OCI-LY7 (cell line): ENCODE data around the gene PRSS48. TPM values are rescaled to one million over a fixed set of nuclear protein-coding genes. Genes with fewer than 3 reads are reported as not detected.

Experiments used
- BruUV-seq: library from RNA; stranded (reverse); fragments of 400-500 nt; replicated peaks from 2 replicates; lab custom pipeline; 2021; lab: Mats Ljungman, UMichigan
- CTCF ChIA-PET: fragments of 300-600 bp; sonication (Branson Sonifier 250); formaldehyde crosslinking; loops from one replicate; lab custom pipeline; 2022; ENCODE audit warnings: antibody characterized with exemption; ENCODE audit not compliant: unreplicated experiment; lab: Charles Lee
- POLR2A ChIA-PET: fragments of 300-600 bp; sonication (Branson Sonifier 250); formaldehyde crosslinking; loops from one replicate; lab custom pipeline; 2022; ENCODE audit warnings: antibody characterized with exemption; lab: Charles Lee
- DNase-seq: peaks from one replicate; pipeline ENCODE4 v3.0.0-alpha.2; 2015; ENCODE audit warnings: low spot score
- H2AFZ ChIP-seq: fragments of 200-600 bp; sonication (generic), shearing (Covaris generic); 2 replicates; pipeline ENCODE4 v1.6.1; 2014; ENCODE audit warnings: mild to moderate bottlenecking, antibody characterized with exemption, low read length, moderate library complexity
- H3K27ac ChIP-seq: fragments of 200-600 bp; sonication (generic); 2 replicates; pipeline ENCODE4 v1.5.1; 2014; ENCODE audit warnings: mixed run types, low read depth, mild to moderate bottlenecking, moderate library complexity, low read length, inconsistent platforms; ENCODE audit not compliant: poor library complexity, severe bottlenecking
- H3K36me3 ChIP-seq: fragments of 200-600 bp; sonication (generic); 2 replicates; pipeline ENCODE4 v1.6.1; 2014; ENCODE audit warnings: mild to moderate bottlenecking, antibody characterized with exemption, low read length, moderate library complexity, mixed read lengths; ENCODE audit not compliant: insufficient read depth
- H3K4me1 ChIP-seq: fragments of 200-600 bp; sonication (generic); 2 replicates; pipeline ENCODE4 v1.5.1; 2014; ENCODE audit warnings: mild to moderate bottlenecking, low read length; ENCODE audit not compliant: insufficient read depth, poor library complexity, severe bottlenecking
- H3K4me2 ChIP-seq: fragments of 200-600 bp; sonication (generic); 2 replicates; pipeline ENCODE4 v1.6.1; 2014; ENCODE audit warnings: mild to moderate bottlenecking, low read length
- H3K4me3 ChIP-seq: fragments of 200-600 bp; sonication (generic); 2 replicates; pipeline ENCODE4 v1.5.1; 2014; ENCODE audit warnings: mild to moderate bottlenecking, low read depth, low read length; ENCODE audit not compliant: poor library complexity, severe bottlenecking
- H3K79me2 ChIP-seq: fragments of 200-600 bp; sonication (generic); 2 replicates; pipeline ENCODE4 v1.6.1; 2016; ENCODE audit warnings: low read depth, mild to moderate bottlenecking, low read length, moderate library complexity, mixed read lengths; ENCODE audit not compliant: insufficient read depth
- H3K9me2 ChIP-seq: fragments of 200-600 bp; sonication (generic); 2 replicates; pipeline ENCODE4 v1.6.1; 2016; ENCODE audit warnings: mild to moderate bottlenecking, low read length, mixed read lengths; ENCODE audit not compliant: insufficient read depth
- H3K9me3 ChIP-seq: fragments of 200-600 bp; sonication (generic); 2 replicates; pipeline ENCODE4 v1.6.1; 2014; ENCODE audit warnings: mild to moderate bottlenecking, mixed run types, low read length, mixed read lengths
- H4K20me1 ChIP-seq: fragments of 200-600 bp; sonication (generic); 2 replicates; pipeline ENCODE4 v1.6.1; 2014; ENCODE audit warnings: mild to moderate bottlenecking, antibody characterized with exemption, low read length, moderate library complexity, mixed read lengths; ENCODE audit not compliant: insufficient read depth
- EZH2phosphoT487 ChIP-seq: fragments of 200-600 bp; sonication (generic); IDR thresholded peaks from 2 replicates; pipeline ENCODE4 v1.6.1; 2018; ENCODE audit warnings: low read depth, borderline replicate concordance, mild to moderate bottlenecking, mixed run types, antibody characterized with exemption, low read length, moderate library complexity, mixed read lengths
- intact Hi-C: fragments of 100-400 bp; cut with micrococcal nuclease; formaldehyde crosslinking; loops from one replicate; pipeline ENCODE4 v1.10.0; 2022; ENCODE audit not compliant: unreplicated experiment
- total RNA-seq, 2 experiments: library from RNA; depleted of rRNA in 1 of 2; stranded (reverse); fragments of >200 nt in 1 of 2; shearing (Covaris generic) in 1 of 2; gene quantifications; 2 replicates each; pipeline ENCODE4 v1.2.3, GENCODE V29; 2014 to 2022
- TF ChIP-seq, protein P1 (sequence below): fragments of 200-600 bp; sonication (generic); conservative IDR thresholded peaks from 2 replicates; pipeline ENCODE4 v1.5.1; 2014; ENCODE audit warnings: mild to moderate bottlenecking, antibody characterized with exemption, low read length, moderate library complexity, mixed read lengths

PRSS48 gene
- total RNA-seq, 2 experiments from 2014 or later, result not detected

- Histone ChIP-seq H3K79me2 (no peaks in the 10 kb centered on the region), H3K9me2 (no peaks in the 10 kb centered on the region), H3K4me3 (no peak overlapping the region), H3K9me3 (no peaks in the 10 kb centered on the region), H3K4me2 (no peak overlapping the region), H2AFZ (no peak overlapping the region), H3K4me1 (no peaks in the 10 kb centered on the region), H4K20me1 (no peaks in the 10 kb centered on the region), H3K27ac (no peak overlapping the region), H3K36me3 (no peaks in the 10 kb centered on the region)
- intact Hi-C loops, result no loop called here
- no TSS peak for BruUV-seq
- POLR2A ChIA-PET, result no interaction called here
- CTCF ChIA-PET, result no interaction called here
- no peak for DNase-seq
- TF ChIP-seq, protein P1, sequence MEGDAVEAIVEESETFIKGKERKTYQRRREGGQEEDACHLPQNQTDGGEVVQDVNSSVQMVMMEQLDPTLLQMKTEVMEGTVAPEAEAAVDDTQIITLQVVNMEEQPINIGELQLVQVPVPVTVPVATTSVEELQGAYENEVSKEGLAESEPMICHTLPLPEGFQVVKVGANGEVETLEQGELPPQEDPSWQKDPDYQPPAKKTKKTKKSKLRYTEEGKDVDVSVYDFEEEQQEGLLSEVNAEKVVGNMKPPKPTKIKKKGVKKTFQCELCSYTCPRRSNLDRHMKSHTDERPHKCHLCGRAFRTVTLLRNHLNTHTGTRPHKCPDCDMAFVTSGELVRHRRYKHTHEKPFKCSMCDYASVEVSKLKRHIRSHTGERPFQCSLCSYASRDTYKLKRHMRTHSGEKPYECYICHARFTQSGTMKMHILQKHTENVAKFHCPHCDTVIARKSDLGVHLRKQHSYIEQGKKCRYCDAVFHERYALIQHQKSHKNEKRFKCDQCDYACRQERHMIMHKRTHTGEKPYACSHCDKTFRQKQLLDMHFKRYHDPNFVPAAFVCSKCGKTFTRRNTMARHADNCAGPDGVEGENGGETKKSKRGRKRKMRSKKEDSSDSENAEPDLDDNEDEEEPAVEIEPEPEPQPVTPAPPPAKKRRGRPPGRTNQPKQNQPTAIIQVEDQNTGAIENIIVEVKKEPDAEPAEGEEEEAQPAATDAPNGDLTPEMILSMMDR, result no peak
- TF ChIP-seq EZH2phosphoT487, result no peak
These were observed 33.3 kb downstream of the PRSS48 start for GRCh38 chr4:151310124-151310728.

DNA sequence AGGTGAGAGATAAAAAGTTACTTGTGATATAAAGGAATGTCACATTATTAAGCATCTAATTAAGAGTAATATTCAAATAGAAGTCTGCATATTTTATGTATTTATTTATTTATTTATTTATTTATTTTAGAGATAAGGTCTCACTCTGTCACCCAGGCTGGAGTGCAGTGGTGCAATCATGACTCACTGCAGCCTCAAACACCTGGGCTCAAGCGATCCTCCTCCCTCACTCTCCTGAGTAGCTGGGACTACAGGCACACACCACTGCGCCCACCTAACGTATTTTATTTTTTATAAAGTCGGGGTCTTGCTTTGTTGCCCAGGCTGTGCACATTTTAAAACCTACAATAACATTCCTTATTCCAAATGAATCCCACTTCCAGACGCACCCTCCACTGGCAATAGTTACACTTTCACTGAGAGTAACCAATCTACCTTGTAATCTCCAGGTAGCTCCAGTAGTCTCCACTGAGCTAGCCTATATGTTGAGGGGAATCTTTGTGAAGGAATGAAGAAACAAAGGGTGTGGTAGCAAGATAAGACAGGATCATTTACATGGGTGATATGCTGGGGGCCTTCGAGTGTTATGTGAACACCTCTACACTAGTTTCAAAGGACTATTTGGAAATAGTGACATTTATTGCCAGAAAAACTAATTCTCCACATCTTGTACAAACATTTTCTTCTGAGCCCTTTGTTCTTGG is 36.5 kb downstream of the PRSS48 start:
- Histone ChIP-seq H3K4me3 (no peak overlapping the region), H3K4me2 (no peak overlapping the region), H3K9me2 (no peaks in the 10 kb centered on the region), H3K79me2 (no peaks in the 10 kb centered on the region), H3K9me3 (no peaks in the 10 kb centered on the region), H3K36me3 (no peaks in the 10 kb centered on the region), H2AFZ (no peak overlapping the region), H4K20me1 (no peaks in the 10 kb centered on the region), H3K27ac (no peak overlapping the region), H3K4me1 (no peaks in the 10 kb centered on the region)
- ChIA-PET CTCF (interaction anchor here (0.5 kb wide), 1 partner anchor 36 kb away, joined by 3 read pairs; no protein-coding TSS in a partner anchor), POLR2A (no interaction called here)
- intact Hi-C loops, result no loop called here
- BruUV-seq, result no TSS peak
- no peak for DNase-seq
- TF ChIP-seq, protein P1, result no peak
- TF ChIP-seq EZH2phosphoT487, result no peak

DNA sequence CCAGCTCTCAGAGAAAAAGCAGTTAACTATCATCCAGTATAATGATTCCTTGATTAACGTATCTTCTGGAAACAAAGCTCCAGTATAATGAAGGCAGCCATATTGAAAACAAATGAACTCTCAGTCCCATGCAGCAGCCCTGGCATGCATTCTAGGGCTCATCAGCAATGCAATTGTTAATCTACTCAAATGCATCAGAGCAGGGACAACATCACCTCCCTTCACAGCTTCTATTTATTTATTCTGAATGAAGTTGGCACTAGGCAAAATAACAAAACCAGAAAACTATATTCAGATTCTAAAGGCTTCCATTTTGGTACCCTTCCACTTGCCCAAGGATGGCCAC is 37.0 kb downstream of the PRSS48 start:
- Histone ChIP-seq H3K36me3 (no peaks in the 10 kb centered on the region), H3K27ac (no peak overlapping the region), H3K9me3 (no peaks in the 10 kb centered on the region), H3K4me3 (no peak overlapping the region), H2AFZ (no peak overlapping the region), H4K20me1 (no peaks in the 10 kb centered on the region), H3K79me2 (no peaks in the 10 kb centered on the region), H3K4me1 (no peaks in the 10 kb centered on the region), H3K4me2 (no peak overlapping the region), H3K9me2 (no peaks in the 10 kb centered on the region)
- ChIA-PET CTCF (interaction anchor here (0.5 kb wide), 1 partner anchor 36 kb away, joined by 3 read pairs; no protein-coding TSS in a partner anchor), POLR2A (no interaction called here)
- no peak for TF ChIP-seq EZH2phosphoT487
- intact Hi-C loops, result no loop called here
- no TSS peak for BruUV-seq
- no peak for DNase-seq
